ENCODE data around the gene PHLPP1. TPM values are rescaled to one million over a fixed set of nuclear protein-coding genes. Genes with fewer than 3 reads are reported as not detected.

Gene PHLPP1
- total RNA-seq, 4 donors from 2014 or later = 15.7 to 21.8 (median 20.5) TPM

DNA sequence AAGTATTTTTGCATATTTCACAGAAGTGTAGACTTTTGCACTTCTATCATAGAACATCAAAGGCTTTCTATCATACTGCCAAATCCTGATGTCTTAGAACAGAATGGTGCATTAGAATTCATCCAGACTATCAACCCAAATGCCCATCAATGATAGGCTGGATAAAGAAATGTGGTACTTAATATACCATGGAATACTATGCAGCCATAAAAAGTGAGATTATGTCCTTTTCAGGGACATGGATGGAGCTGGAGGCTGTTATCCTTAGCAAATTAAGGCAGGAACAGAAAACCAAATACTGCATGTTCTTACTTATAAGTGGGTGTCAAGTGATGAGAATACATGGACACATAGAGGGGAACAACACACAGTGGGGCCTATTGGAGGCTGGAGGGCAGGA, 150.2 kb downstream of the PHLPP1 start:
- Histone ChIP-seq H3K36me3 (peaks cover 0 to 8% (median 0%) of the 10 kb centered on the region in 3 donors), H3K27ac (no peak overlapping the region), H3K27me3 (no peaks in the 10 kb centered on the region), H3K4me1 (no peaks in the 10 kb centered on the region), H3K4me3 (no peak overlapping the region), H3K9me3 (no peaks in the 10 kb centered on the region)
- TF ChIP-seq, protein P1, sequence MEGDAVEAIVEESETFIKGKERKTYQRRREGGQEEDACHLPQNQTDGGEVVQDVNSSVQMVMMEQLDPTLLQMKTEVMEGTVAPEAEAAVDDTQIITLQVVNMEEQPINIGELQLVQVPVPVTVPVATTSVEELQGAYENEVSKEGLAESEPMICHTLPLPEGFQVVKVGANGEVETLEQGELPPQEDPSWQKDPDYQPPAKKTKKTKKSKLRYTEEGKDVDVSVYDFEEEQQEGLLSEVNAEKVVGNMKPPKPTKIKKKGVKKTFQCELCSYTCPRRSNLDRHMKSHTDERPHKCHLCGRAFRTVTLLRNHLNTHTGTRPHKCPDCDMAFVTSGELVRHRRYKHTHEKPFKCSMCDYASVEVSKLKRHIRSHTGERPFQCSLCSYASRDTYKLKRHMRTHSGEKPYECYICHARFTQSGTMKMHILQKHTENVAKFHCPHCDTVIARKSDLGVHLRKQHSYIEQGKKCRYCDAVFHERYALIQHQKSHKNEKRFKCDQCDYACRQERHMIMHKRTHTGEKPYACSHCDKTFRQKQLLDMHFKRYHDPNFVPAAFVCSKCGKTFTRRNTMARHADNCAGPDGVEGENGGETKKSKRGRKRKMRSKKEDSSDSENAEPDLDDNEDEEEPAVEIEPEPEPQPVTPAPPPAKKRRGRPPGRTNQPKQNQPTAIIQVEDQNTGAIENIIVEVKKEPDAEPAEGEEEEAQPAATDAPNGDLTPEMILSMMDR (IDR thresholded peaks at IDR 0.05) = no peak
- no peak for TF ChIP-seq POLR2A (IDR thresholded peaks at IDR 0.05)
- no peak for DNase-seq

DNA sequence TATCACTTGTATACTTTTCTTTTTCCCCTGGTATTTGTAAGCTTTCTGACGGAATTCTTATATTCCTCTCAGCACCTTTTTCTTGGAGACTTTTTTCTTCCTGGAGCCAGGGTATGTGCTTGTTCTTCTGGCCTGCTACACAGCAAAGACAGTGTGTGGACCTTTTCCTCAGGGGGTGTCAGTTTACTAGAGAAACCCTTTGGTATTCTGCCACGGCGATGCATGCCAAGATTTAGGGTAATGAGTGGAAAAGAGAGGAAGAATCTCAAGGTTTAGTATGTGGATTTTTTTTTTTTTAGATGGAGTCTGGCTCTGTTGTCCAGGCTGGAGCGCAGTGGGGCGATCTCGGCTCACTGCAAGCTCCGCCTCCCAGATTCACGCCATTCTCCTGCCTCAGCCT, 152.2 kb downstream of the PHLPP1 start:
- Histone ChIP-seq H3K36me3 (no peaks in the 10 kb centered on the region), H3K4me1 (no peaks in the 10 kb centered on the region), H3K27ac (no peak overlapping the region), H3K27me3 (no peaks in the 10 kb centered on the region), H3K9me3 (no peaks in the 10 kb centered on the region), H3K4me3 (no peak overlapping the region)
- DNase-seq = no peak
- no peak for TF ChIP-seq POLR2A (IDR thresholded peaks at IDR 0.05)
- TF ChIP-seq, protein P1 (IDR thresholded peaks at IDR 0.05) = no peak

DNA sequence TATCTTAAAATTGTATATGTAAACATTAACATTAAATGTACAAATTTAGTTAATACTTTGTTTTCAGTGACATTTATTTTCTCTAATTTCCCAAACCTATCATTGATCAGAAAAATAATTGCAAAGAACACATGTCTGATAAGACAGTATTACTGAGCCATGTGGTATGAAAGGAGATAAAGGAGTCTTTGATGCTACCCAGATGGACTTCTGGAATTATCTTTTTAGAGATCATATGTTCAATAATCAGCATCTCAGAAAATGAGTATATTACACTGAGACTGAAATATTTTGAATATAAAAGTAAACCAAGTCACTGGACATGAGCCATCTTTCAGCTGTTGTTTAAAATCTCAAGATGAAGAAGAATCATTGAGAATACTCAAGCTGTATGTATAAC, 153.3 kb downstream of the PHLPP1 start:
- Histone ChIP-seq H3K4me1 (no peaks in the 10 kb centered on the region), H3K27ac (no peak overlapping the region), H3K36me3 (no peaks in the 10 kb centered on the region), H3K9me3 (no peaks in the 10 kb centered on the region), H3K27me3 (no peaks in the 10 kb centered on the region), H3K4me3 (no peak overlapping the region)
- TF ChIP-seq POLR2A (IDR thresholded peaks at IDR 0.05) = no peak
- TF ChIP-seq, protein P1 (IDR thresholded peaks at IDR 0.05) = no peak
- no peak for DNase-seq

DNA sequence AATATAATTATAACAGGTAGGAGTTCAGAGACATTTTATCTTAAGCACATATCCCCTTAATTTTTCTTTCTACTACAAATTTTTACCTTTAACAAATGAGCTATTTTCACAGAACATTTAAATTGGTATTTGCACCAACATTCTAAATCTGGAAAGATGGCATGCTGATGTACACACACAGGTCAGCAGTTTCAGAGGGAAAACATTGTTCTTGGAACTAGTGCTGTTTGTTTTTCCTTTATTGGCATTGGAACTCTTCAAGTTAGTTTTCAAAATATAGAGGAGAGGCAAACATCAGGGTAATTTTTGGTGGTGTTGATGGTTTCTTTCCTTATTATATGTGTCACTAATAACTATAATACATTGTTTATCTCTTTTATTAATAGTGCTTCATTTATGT, 155.3 kb downstream of the PHLPP1 start:
- Histone ChIP-seq H3K27me3 (no peaks in the 10 kb centered on the region), H3K4me3 (no peak overlapping the region), H3K27ac (no peak overlapping the region), H3K36me3 (no peaks in the 10 kb centered on the region), H3K4me1 (no peaks in the 10 kb centered on the region), H3K9me3 (no peaks in the 10 kb centered on the region)
- no peak for TF ChIP-seq POLR2A (IDR thresholded peaks at IDR 0.05)
- TF ChIP-seq, protein P1 (IDR thresholded peaks at IDR 0.05) = no peak
- DNase-seq = no peak

DNA sequence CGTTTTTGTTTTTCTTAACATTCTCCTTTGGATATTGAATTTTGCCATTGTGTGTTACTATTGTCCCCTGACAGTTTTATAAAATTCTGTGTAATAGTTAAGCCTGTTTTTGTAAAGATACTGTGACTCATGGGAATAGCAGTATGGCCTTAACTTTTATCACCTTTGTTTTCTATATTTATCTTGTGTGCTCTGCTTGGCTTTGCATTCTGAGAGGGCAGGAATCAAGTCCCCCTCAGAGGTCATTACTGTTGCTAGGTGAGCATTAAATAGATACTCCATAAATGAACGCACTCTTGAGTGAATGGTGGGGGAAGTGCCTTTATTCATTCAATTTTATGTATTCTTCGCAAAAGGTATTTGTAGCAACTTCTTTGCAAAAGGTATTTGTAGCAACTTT, 160.0 kb downstream of the PHLPP1 start:
- TF ChIP-seq, protein P1 (IDR thresholded peaks at IDR 0.05) = no peak
- no peak for TF ChIP-seq POLR2A (IDR thresholded peaks at IDR 0.05)
- no peaks in the 10 kb centered on the region for H3K27me3 ChIP-seq
- H3K9me3 ChIP-seq = no peaks in the 10 kb centered on the region
- no peaks in the 10 kb centered on the region for H3K4me1 ChIP-seq
- no peak overlapping the region for H3K4me3 ChIP-seq
- H3K36me3 ChIP-seq = no peaks in the 10 kb centered on the region
- DNase-seq = no peak
- H3K27ac ChIP-seq = no peak overlapping the region

DNA sequence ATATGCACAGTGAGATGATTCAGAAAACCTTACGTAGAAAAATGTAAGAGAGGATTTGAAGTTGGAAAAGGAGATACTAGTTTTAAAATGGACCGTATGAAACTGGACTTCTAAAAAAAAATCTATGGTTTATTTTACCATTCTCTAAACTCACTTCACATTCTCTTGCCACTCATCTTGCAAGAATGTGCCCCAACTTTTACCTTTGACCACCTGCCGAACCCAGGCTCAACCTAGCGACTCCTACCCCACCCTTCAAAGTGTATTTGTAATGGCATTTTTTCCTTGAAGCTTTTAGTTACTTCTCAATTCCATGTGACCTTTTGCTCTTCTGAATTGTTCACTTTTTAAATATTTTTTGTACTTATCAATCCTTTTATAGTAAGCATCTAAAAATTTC, 160.8 kb downstream of the PHLPP1 start:
- Histone ChIP-seq H3K27me3 (no peaks in the 10 kb centered on the region), H3K27ac (no peak overlapping the region), H3K4me3 (no peak overlapping the region), H3K4me1 (no peaks in the 10 kb centered on the region), H3K36me3 (no peaks in the 10 kb centered on the region), H3K9me3 (no peaks in the 10 kb centered on the region)
- TF ChIP-seq POLR2A (IDR thresholded peaks at IDR 0.05) = no peak
- TF ChIP-seq, protein P1 (IDR thresholded peaks at IDR 0.05) = no peak
- no peak for DNase-seq

All from Peyer's patch (tissue), 4 donors.